Activated CD4-positive, CD25-positive, alpha-beta regulatory T cell treated with anti-CD3 and anti-CD28 coated beads, Interleukin-2, amount 50 U/mL, for 24 hours (primary cell): ENCODE data around the gene ADSS1.

Experiments
- ATAC-seq, 2 donors: fragments of 150-1000 bp; cut with Tn5 transposase; one replicate each; pipeline ENCODE4 v1.10.0; 2021; ENCODE audit warnings: mild to moderate bottlenecking in 1 of 2, moderate library complexity in 1 of 2

The ADSS1 gene

GRCh38 chr14:104770851-104771272 lies 46.8 kb downstream of the ADSS1 start:
- no peak for ATAC-seq

- no peak for ATAC-seq
These were observed 47.3 kb downstream of the ADSS1 start for GRCh38 chr14:104771374-104771773.

GRCh38 chr14:104771918-104772706 lies 48.1 kb downstream of the ADSS1 start:
- ATAC-seq = no peak

- no peak for ATAC-seq
These were observed 48.9 kb downstream of the ADSS1 start for GRCh38 chr14:104772707-104773504.

GRCh38 chr14:104773505-104774452 lies 49.8 kb downstream of the ADSS1 start:
- no peak for ATAC-seq

GRCh38 chr14:104774453-104775072 lies 50.5 kb downstream of the ADSS1 start:
- no peak for ATAC-seq

GRCh38 chr14:104775073-104775489 lies 51.1 kb downstream of the ADSS1 start:
- no peak for ATAC-seq

- no peak for ATAC-seq
These were observed 52.5 kb downstream of the ADSS1 start for GRCh38 chr14:104776481-104776880.

- no peak for ATAC-seq
These were observed 53.2 kb downstream of the ADSS1 start for GRCh38 chr14:104776961-104777807.

- no peak for ATAC-seq
These were observed 53.8 kb downstream of the ADSS1 start for GRCh38 chr14:104777808-104778249.

GRCh38 chr14:104778694-104779331 lies 54.8 kb downstream of the ADSS1 start:
- no peak for ATAC-seq

GRCh38 chr14:104779776-104780512 lies 55.9 kb downstream of the ADSS1 start:
- no peak for ATAC-seq

- ATAC-seq = no peak
These were observed 56.5 kb downstream of the ADSS1 start for GRCh38 chr14:104780513-104781030.

- no peak for ATAC-seq
These were observed 57.4 kb downstream of the ADSS1 start for GRCh38 chr14:104781271-104782077.

- no peak for ATAC-seq
These were observed 58.2 kb downstream of the ADSS1 start for GRCh38 chr14:104782086-104782807.

GRCh38 chr14:104782808-104783139 lies 58.7 kb downstream of the ADSS1 start:
- ATAC-seq = no peak

GRCh38 chr14:104783484-104784217 lies 59.6 kb downstream of the ADSS1 start:
- no peak for ATAC-seq

- no peak for ATAC-seq
These were observed 60.2 kb downstream of the ADSS1 start for GRCh38 chr14:104784218-104784568.
